Measurements from ENCODE around the gene FFAR3. TPM values are rescaled to one million over a fixed set of nuclear protein-coding genes. Genes with fewer than 3 reads are reported as not detected.

FFAR3 gene
- total and polyA plus RNA-seq, 2 of the 13 experiments (the other 11 are each of a cell fraction or from before 2014, with no cell fraction given), result not detected

GRCh38 chr19:35341565-35342225 is 16.6 kb upstream of the FFAR3 start:
- Histone ChIP-seq H3K4me2 (ENCODE audit: low read depth, low read length) (no peak overlapping the region), H3K4me3 (replicated peaks in 1 of 3; ENCODE audit: insufficient read depth in 1 of 3, low read depth in 2 of 3, low read length in 3 of 3) (no peak overlapping the region), H3K4me1 (ENCODE audit: insufficient read depth, low read length) (peaks cover 35% of the 10 kb centered on the region), H3K79me2 (ENCODE audit: insufficient read depth, low read length) (no peaks in the 10 kb centered on the region), H3K27ac (ENCODE audit: extremely low read length, insufficient read depth, low read length) (no peak overlapping the region), H3K9me3 (ENCODE audit: low read length) (no peaks in the 10 kb centered on the region), H2AFZ (ENCODE audit: low read length) (no peak overlapping the region), H3K36me3 (replicated peaks in 1 of 2; ENCODE audit: control insufficient read depth in 1 of 2, insufficient read depth in 2 of 2, low read length in 2 of 2) (no peaks in the 10 kb centered on the region), H4K20me1 (ENCODE audit: insufficient read depth, low read length) (no peaks in the 10 kb centered on the region), H3K9ac (ENCODE audit: insufficient read depth, low read depth, low read length) (no peak overlapping the region), H3K27me3 (ENCODE audit: control insufficient read depth in 1 of 2, insufficient read depth in 2 of 2, low read length in 2 of 2) (no peaks in the 10 kb centered on the region)
- ATAC-seq (no peak), DNase-seq (ENCODE audit: low spot score) (no peak), FAIRE-seq (no peak)
- 80% methylated on average over 4 of the region's 14 CpGs for WGBS (ENCODE audit: low lambda C conversion rate)
- no peak for TF ChIP-seq ZNF550 (CRISPR knock-in tag; IDR thresholded peaks at IDR 0.05; ENCODE audit: borderline replicate concordance)
- no peak for TF ChIP-seq IRF2 (CRISPR knock-in tag; IDR thresholded peaks at IDR 0.05)
- no peak for TF ChIP-seq ZBTB34 (CRISPR knock-in tag; IDR thresholded peaks at IDR 0.05)
- TF ChIP-seq HCFC1 (IDR thresholded peaks at IDR 0.05; ENCODE audit: low read depth, low read length), result no peak
- TF ChIP-seq HNF1B (CRISPR knock-in tag; IDR thresholded peaks at IDR 0.05), result no peak
- no peak for TF ChIP-seq MIXL1 (CRISPR knock-in tag; IDR thresholded peaks at IDR 0.05)
- no TSS peak for BruUV-seq (replicated peaks)
- intact Hi-C loops (cut with micrococcal nuclease; ENCODE audit: unreplicated experiment) (no loop called here), in situ Hi-C loops (cut with HindIII; ENCODE audit: extremely low pct_ligation_motif_present, low pct_unique_long_range_greater_than_20kb) (no loop called here)
- POLR2A ChIA-PET, result no interaction called here
- CTCF ChIA-PET (ENCODE audit: low intra/inter-chr PET ratio, low total read pairs), result no interaction called here
